Naive thymus-derived CD4-positive, alpha-beta T cell (primary cell): ENCODE data around the gene HIVEP3. TPM values are rescaled to one million over a fixed set of nuclear protein-coding genes. Genes with fewer than 3 reads are reported as not detected.

Source experiments
- ATAC-seq: fragments of 150-1000 bp; cut with Tn5 transposase; 2 replicates; pipeline ENCODE4 v1.10.0; 2021; ENCODE audit warnings: mild to moderate bottlenecking, moderate library complexity
- CTCF ChIA-PET: fragments of 350-600 bp; sonication (Branson Sonifier 250); formaldehyde crosslinking; loops from one replicate; lab custom pipeline; 2021; ENCODE audit warnings: antibody characterized with exemption; lab: Charles Lee
- POLR2A ChIA-PET: fragments of 350-600 bp; sonication (Branson Sonifier 250); formaldehyde crosslinking; loops from one replicate; lab custom pipeline; 2021; ENCODE audit warnings: antibody characterized with exemption, inconsistent platforms; lab: Charles Lee
- DNase-seq, 9 donors: peaks; one replicate each; pipeline versions ENCODE4 v3.0.0 to v3.0.0-alpha.2; 2020 to 2022; ENCODE audit warnings: mixed read lengths in 1 of 9
- H3K27ac ChIP-seq: one replicate; pipeline ENCODE4 v1.7.0; 2013; ENCODE audit warnings: mild to moderate bottlenecking, low read depth, low read length, moderate library complexity
- H3K27me3 ChIP-seq, 2 donors: one replicate each; pipeline ENCODE4 v1.7.0; 2013; ENCODE audit warnings: low read length in 2 of 2, mild to moderate bottlenecking in 2 of 2, moderate library complexity in 2 of 2; ENCODE audit not compliant: control insufficient read depth in 2 of 2, insufficient read depth in 2 of 2
- H3K36me3 ChIP-seq, 3 experiments: 1 replicate in 2 of 3; 2 replicates in 1 of 3; pipeline ENCODE4 v1.7.0; 2013; ENCODE audit warnings: low read length in 3 of 3, mild to moderate bottlenecking in 3 of 3, moderate library complexity in 1 of 3; ENCODE audit not compliant: insufficient read depth in 3 of 3, control insufficient read depth in 2 of 3
- H3K4me1 ChIP-seq, 2 donors: one replicate each; pipeline ENCODE4 v1.7.0; 2013; ENCODE audit warnings: low read length in 2 of 2, mild to moderate bottlenecking in 2 of 2, moderate library complexity in 1 of 2; ENCODE audit not compliant: control insufficient read depth in 2 of 2, insufficient read depth in 2 of 2
- H3K4me3 ChIP-seq: 2 replicates; pipeline ENCODE4 v1.7.0; 2013; ENCODE audit warnings: mild to moderate bottlenecking, low read length
- H3K9me3 ChIP-seq, 3 experiments: 1 replicate in 2 of 3; 2 replicates in 1 of 3; pipeline ENCODE4 v1.7.0; 2013; ENCODE audit warnings: low read length in 3 of 3; ENCODE audit not compliant: control insufficient read depth in 2 of 3
- H3K27ac Mint-ChIP-seq, 9 donors: one replicate each; pipeline ENCODE4 v1.8.0; 2020 to 2022; ENCODE audit warnings: mixed read lengths in 9 of 9, mild to moderate bottlenecking in 8 of 9, moderate library complexity in 5 of 9, inconsistent platforms in 2 of 9
- H3K27me3 Mint-ChIP-seq, 5 donors: one replicate each; pipeline ENCODE4 v1.8.0; 2021 to 2022; ENCODE audit warnings: mixed read lengths in 5 of 5, mild to moderate bottlenecking in 1 of 5
- H3K36me3 Mint-ChIP-seq, 5 donors: one replicate each; pipeline ENCODE4 v1.8.0; 2020 to 2022; ENCODE audit warnings: mixed read lengths in 5 of 5, mild to moderate bottlenecking in 3 of 5, inconsistent platforms in 1 of 5
- H3K4me1 Mint-ChIP-seq, 7 donors: one replicate each; pipeline ENCODE4 v1.8.0; 2020 to 2022; ENCODE audit warnings: mixed read lengths in 7 of 7, mild to moderate bottlenecking in 3 of 7, inconsistent platforms in 1 of 7
- H3K4me3 Mint-ChIP-seq, 10 donors: one replicate each; pipeline ENCODE4 v1.8.0; 2020 to 2022; ENCODE audit warnings: mild to moderate bottlenecking in 10 of 10, mixed read lengths in 10 of 10, moderate library complexity in 6 of 10, inconsistent platforms in 2 of 10
- H3K9me3 Mint-ChIP-seq, 11 donors: one replicate each; pipeline ENCODE4 v1.8.0; 2020 to 2022; ENCODE audit warnings: mixed read lengths in 11 of 11, mild to moderate bottlenecking in 4 of 11, inconsistent platforms in 1 of 11, moderate library complexity in 1 of 11
- intact Hi-C, 2 donors: fragments of 100-400 bp; cut with micrococcal nuclease; formaldehyde crosslinking; loops; one replicate each; pipeline ENCODE4 v1.15.1; 2023
- polyA plus RNA-seq, 2 donors: library from polyadenylated mRNA; unstranded; fragments of 300-500 nt; fragmentation: Illumina TruSeq; gene quantifications; one replicate each; pipeline ENCODE4 v1.2.3, GENCODE V29; 2021
- total RNA-seq, 6 experiments: library from RNA in 5 of 6; stranded (reverse) in 5 of 6; gene quantifications; 1 replicate in 5 of 6; 2 replicates in 1 of 6; pipeline ENCODE4 v1.2.3 and lab custom pipeline; 2021 to 2026

Gene HIVEP3
- total and polyA plus RNA-seq, 7 experiments from 2014 or later = 4.3 to 19.1 (median 7.0) TPM

DNA sequence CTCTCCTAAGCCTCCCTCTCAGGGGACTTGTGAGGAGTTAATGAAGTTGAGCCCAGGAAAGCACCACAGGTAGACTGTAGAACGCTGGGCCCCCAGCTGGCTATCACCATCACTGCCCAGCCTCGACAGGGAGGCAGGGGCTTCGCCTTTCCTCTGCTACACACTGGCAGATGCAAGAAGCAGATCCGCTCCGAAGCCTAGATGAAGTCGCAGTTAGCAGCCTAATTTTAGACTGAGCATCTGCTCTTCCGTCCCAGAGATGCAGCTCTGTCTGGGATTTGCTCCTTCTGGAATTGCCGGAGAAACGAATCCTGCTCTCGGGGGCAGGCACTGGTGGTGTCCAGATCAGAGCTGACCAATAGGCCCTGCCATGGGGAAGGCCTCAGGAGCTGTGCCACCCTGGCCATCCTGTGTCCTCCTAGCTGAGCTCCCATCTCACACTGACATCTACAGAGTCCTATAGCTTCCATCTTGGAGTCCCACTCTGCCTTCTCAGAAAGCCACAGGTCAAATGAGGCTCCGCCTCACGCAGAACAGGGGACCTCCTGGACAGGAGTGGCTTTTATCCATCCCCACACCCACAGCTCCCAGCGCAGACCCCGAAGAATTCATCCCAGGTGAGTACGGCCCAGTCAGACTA lies 247.5 kb downstream of the HIVEP3 start:
- peak overlapping the region in 5 of 10 donors; percentile 14 to 85 (median 41) for H3K4me3 Mint-ChIP-seq
- H3K4me1 ChIP-seq = peaks cover 58 to 74% of the 10 kb centered on the region in 2 donors
- intact Hi-C loops = loop anchor here in 1 of 2 donors (5.0 kb wide), 2 partner anchors 131 to 366 kb away; no protein-coding TSS in a partner anchor
- ChIA-PET POLR2A (interaction anchor here (0.7 kb wide), 1 partner anchor 9 kb away, joined by 3 read pairs; no protein-coding TSS in a partner anchor), CTCF (no interaction called here)
- H3K9me3 ChIP-seq = no peaks in the 10 kb centered on the region
- DNase-seq = no peak
- ATAC-seq = no peak
- peaks cover 0 to 6% (median 0%) of the 10 kb centered on the region in 5 donors for H3K36me3 Mint-ChIP-seq
- H3K4me1 Mint-ChIP-seq = peaks cover 64 to 96% (median 91%) of the 10 kb centered on the region in 7 donors
- no peak overlapping the region for H3K4me3 ChIP-seq
- no peaks in the 10 kb centered on the region for H3K27me3 Mint-ChIP-seq
- H3K9me3 Mint-ChIP-seq = no peaks in the 10 kb centered on the region
- no peaks in the 10 kb centered on the region for H3K27me3 ChIP-seq
- peak overlapping the region in 6 of 9 donors; percentile 48 to 89 (median 78) for H3K27ac Mint-ChIP-seq
- no peaks in the 10 kb centered on the region for H3K36me3 ChIP-seq
- H3K27ac ChIP-seq = no peak overlapping the region

DNA sequence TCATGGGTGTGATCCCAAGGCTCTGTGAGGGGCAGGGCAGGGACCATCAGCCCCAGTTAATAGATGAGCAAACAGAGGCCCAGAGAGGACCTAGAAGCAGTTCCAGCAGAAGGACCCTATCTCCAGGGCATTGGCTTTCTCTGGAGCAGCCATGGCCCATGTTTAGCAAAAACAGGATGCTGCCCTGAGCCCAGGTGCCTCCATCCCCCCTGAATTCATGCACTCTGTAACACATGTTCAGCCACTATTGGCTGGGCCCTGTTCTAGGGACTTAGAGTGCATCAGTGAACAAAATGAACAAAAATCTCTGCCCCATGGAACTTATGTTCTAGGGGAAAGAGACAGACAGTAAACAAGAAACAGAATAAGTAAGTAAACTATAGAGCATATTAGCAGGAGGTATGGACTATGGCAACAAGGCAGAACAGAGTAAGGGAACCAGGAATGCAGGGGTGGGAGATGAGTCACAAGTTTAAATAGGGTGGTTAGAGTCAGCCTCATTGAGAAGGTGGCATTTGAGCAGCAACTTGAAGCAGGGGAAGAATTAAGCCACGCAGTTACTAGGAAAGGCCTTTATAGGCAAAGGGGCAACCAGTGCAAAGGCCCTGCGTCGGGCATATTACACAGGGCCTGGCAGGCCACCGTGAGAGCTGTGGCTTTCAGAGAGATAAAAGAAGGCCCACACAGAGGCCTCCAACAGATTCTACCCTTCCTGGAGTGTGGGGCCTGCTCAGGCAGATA lies 248.3 kb downstream of the HIVEP3 start:
- intact Hi-C loops = loop anchor here in 1 of 2 donors (5.0 kb wide), 2 partner anchors 132 to 367 kb away; no protein-coding TSS in a partner anchor
- CTCF ChIA-PET = no interaction called here
- peaks cover 67 to 96% (median 91%) of the 10 kb centered on the region in 7 donors for H3K4me1 Mint-ChIP-seq

DNA sequence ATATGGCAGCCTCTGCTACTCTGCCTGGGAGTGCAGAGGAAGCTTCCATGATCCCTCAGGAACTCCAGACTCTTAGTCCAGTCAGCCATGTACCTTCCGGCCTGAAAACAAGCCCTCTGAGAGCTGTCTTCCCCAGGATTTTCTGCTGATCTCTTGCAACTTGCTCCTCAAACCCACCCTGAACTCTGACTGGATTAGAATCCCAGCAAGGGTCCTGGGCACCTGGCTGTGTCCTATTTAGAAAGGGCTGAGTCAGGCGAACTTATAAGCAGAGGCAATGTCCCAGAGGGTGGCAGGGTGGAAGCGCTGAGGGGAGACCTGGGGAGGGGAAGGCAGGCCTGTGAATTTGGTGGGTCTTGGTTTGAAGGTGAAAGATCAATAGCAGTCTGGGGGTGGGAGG lies 249.8 kb downstream of the HIVEP3 start:
- H3K9me3 Mint-ChIP-seq = no peaks in the 10 kb centered on the region
- ChIA-PET POLR2A (interaction anchor here (1.4 kb wide), 1 partner anchor 9 kb away, joined by 5 read pairs; no protein-coding TSS in a partner anchor), CTCF (no interaction called here)
- Histone ChIP-seq H3K9me3 (no peaks in the 10 kb centered on the region), H3K27me3 (no peaks in the 10 kb centered on the region), H3K27ac (no peak overlapping the region), H3K4me1 (peaks cover 55 to 59% of the 10 kb centered on the region in 2 donors), H3K36me3 (no peaks in the 10 kb centered on the region), H3K4me3 (no peak overlapping the region)
- ATAC-seq (no peak), DNase-seq (no peak)
- no peaks in the 10 kb centered on the region for H3K27me3 Mint-ChIP-seq
- H3K4me3 Mint-ChIP-seq = peak overlapping the region in 1 of 10 donors; percentile 23
- peak overlapping the region in 6 of 9 donors; percentile 9 to 76 (median 51) for H3K27ac Mint-ChIP-seq
- intact Hi-C loops = loop anchor here (10.0 kb wide), 3 partner anchors 94 to 786 kb away; partner anchors contain the start of genes PPCS (in 1 of the 2) and ZMYND12 (in 1 of the 2)
- H3K4me1 Mint-ChIP-seq = peaks cover 64 to 96% (median 83%) of the 10 kb centered on the region in 7 donors
- H3K36me3 Mint-ChIP-seq = peaks cover 0 to 6% (median 0%) of the 10 kb centered on the region in 5 donors

More for the DNA sequence above, 248.3 kb downstream of the HIVEP3 start:
- ATAC-seq (no peak), DNase-seq (no peak)
- Mint-ChIP-seq H3K36me3 (peaks cover 0 to 6% (median 0%) of the 10 kb centered on the region in 5 donors), H3K9me3 (no peaks in the 10 kb centered on the region), H3K27ac (peak overlapping the region in 8 of 9 donors; percentile 5 to 75 (median 24)), H3K27me3 (no peaks in the 10 kb centered on the region), H3K4me3 (peak overlapping the region in 4 of 10 donors; percentile 1 to 9 (median 6))
- Histone ChIP-seq H3K36me3 (no peaks in the 10 kb centered on the region), H3K9me3 (no peaks in the 10 kb centered on the region), H3K4me1 (peaks cover 64 to 74% of the 10 kb centered on the region in 2 donors), H3K4me3 (no peak overlapping the region), H3K27me3 (no peaks in the 10 kb centered on the region), H3K27ac (no peak overlapping the region)
- POLR2A ChIA-PET = no interaction called here

DNA sequence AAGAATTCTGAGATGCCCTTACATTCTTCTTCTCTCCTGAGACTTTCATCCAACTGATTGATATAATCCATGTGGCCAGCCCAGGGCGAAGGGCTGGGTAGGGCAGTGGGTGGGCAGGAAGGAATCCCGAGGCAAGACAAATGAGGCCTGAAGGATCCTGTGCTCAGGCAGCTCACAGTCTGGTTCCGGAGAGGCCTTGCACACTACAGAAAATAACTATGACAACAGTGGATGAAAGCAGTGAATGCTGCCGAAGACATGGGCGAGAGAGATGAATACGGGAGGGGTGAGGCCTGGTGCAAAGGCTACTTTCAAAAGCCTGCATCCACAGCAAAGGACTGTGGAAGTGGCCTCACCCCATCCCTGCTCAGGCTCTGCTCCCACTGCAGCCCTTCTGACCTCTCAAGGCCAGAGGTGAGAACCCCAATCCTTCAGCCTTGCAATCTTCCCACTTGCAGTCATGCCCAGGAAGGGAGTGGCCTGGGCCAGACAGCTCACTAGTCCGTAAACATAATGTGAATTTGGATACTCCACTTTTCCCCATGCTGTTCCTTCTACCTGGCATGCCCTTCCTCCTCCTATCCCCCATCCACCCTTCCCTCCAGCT lies 250.6 kb downstream of the HIVEP3 start:
- Histone ChIP-seq H3K9me3 (no peaks in the 10 kb centered on the region), H3K4me3 (no peak overlapping the region), H3K36me3 (no peaks in the 10 kb centered on the region), H3K27me3 (no peaks in the 10 kb centered on the region), H3K27ac (no peak overlapping the region), H3K4me1 (peaks cover 47 to 51% of the 10 kb centered on the region in 2 donors)
- ATAC-seq (no peak), DNase-seq (no peak)
- no peaks in the 10 kb centered on the region for H3K27me3 Mint-ChIP-seq
- peaks cover 61 to 93% (median 78%) of the 10 kb centered on the region in 7 donors for H3K4me1 Mint-ChIP-seq
- H3K27ac Mint-ChIP-seq = peak overlapping the region in 7 of 9 donors; percentile 13 to 87 (median 28)
- POLR2A ChIA-PET = interaction anchor here (1.4 to 1.7 kb wide), 2 partner anchors 8 to 14 kb away, joined by 5 read pairs; no protein-coding TSS in a partner anchor
- H3K36me3 Mint-ChIP-seq = peaks cover 0 to 6% (median 0%) of the 10 kb centered on the region in 5 donors
- H3K4me3 Mint-ChIP-seq = peak overlapping the region in 4 of 10 donors; percentile 5 to 59 (median 11)
- no peaks in the 10 kb centered on the region for H3K9me3 Mint-ChIP-seq
- CTCF ChIA-PET = no interaction called here
- intact Hi-C loops = loop anchor here (10.0 kb wide), 3 partner anchors 93 to 787 kb away; partner anchors contain the start of genes PPCS (in 1 of the 2) and ZMYND12 (in 1 of the 2)

DNA sequence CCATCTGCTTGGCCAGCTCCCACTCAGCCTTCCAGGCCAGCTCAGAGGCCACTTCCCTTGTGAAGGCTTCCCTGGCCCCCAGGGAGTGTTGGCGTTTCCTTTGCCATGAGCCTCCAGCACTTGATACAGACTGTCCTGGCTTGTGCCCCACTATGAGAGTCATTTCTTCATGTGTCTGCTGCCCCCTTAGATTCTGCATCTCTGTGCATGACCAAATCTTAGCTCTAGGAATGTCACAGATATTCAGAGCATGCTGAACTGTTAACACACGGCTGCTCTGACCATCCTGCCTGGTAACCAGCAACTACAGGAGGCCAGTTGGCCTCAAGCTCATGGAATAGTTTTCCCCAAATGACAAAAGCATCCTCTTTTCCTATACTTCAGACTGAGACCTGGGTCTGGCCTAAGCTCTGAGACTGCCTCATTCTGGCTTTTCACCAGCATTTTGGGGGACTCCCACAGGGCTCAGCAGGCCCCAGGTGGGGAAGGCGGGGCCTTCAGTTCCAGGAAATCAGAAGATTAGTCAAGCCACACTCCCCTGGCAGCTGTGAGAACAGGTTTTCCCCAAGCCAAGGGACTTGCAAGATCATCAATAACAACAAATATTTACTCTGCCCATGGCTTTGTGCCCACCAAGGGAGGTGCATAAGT lies 251.6 kb downstream of the HIVEP3 start:
- H3K9me3 Mint-ChIP-seq = no peaks in the 10 kb centered on the region
- ATAC-seq (peak; percentile 72), DNase-seq (peak in 2 of 9 donors; percentile 43 to 75)
- H3K27me3 Mint-ChIP-seq = no peaks in the 10 kb centered on the region
- peak overlapping the region in 8 of 9 donors; percentile 14 to 87 (median 66) for H3K27ac Mint-ChIP-seq
- H3K36me3 ChIP-seq = no peaks in the 10 kb centered on the region
- H3K36me3 Mint-ChIP-seq = peaks cover 0 to 6% (median 0%) of the 10 kb centered on the region in 5 donors
- intact Hi-C loops = loop anchor here (2.0 to 10.0 kb wide), 4 partner anchors 18 to 788 kb away; partner anchors contain the start of genes PPCS (in 1 of the 2) and ZMYND12 (in 1 of the 2)
- POLR2A ChIA-PET = interaction anchor here (1.7 kb wide), 1 partner anchor 13 kb away, joined by 5 read pairs; no protein-coding TSS in a partner anchor
- peak overlapping the region in 8 of 10 donors; percentile 11 to 63 (median 33) for H3K4me3 Mint-ChIP-seq
- CTCF ChIA-PET = no interaction called here
- H3K27me3 ChIP-seq = no peaks in the 10 kb centered on the region
- H3K4me1 ChIP-seq = peaks cover 37 to 41% of the 10 kb centered on the region in 2 donors
- H3K4me3 ChIP-seq = no peak overlapping the region
- H3K4me1 Mint-ChIP-seq = peaks cover 54 to 86% (median 68%) of the 10 kb centered on the region in 7 donors
- peak overlapping the region; percentile 5 for H3K27ac ChIP-seq
- H3K9me3 ChIP-seq = no peaks in the 10 kb centered on the region
